ENCODE data around the gene POMT2. TPM values are rescaled to one million over a fixed set of nuclear protein-coding genes. Genes with fewer than 3 reads are reported as not detected.

Gene POMT2
- total RNA-seq, 1 donor from 2014 or later: 14.6 TPM

DNA sequence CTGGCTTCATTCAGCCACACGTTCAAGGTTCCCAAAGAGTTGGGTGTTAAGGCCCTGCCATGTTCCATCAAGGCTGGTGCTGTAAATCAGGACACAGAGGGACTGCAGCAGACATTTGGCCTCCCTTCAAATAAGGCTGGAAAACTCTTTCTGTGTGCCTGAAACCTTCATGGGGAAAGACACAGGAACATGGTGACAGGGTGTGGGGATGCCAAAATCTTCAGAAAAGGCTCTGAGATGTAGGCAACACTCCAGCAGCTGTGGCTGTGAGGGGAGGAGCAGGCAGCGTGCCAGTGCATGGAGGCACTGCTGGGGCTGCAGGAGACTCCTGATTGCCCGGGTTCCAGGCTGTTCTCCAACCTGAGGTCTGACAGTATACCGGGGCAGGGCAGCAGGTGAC is 15.0 kb downstream of the POMT2 start:
- Histone ChIP-seq H3K9me3 (ENCODE audit: control insufficient read depth in 3 of 3, low read length in 3 of 3) (no peaks in the 10 kb centered on the region), H3K4me1 (ENCODE audit: control insufficient read depth in 3 of 3, insufficient read depth in 3 of 3, low read length in 3 of 3) (peaks cover 29 to 59% (median 37%) of the 10 kb centered on the region in 3 donors), H3K36me3 (ENCODE audit: control insufficient read depth in 3 of 3, insufficient read depth in 3 of 3, low read length in 3 of 3) (peaks cover 0 to 2% (median 0%) of the 10 kb centered on the region in 3 donors), H3K9ac (ENCODE audit: low read depth in 1 of 3, low read length in 3 of 3) (no peak overlapping the region), H3K4me3 (ENCODE audit: low read length in 3 of 3) (no peak overlapping the region), H3K27ac (ENCODE audit: low read depth, low read length) (peak overlapping the region; percentile 46), H3K27me3 (ENCODE audit: control insufficient read depth in 3 of 3, insufficient read depth in 3 of 3, low read length in 3 of 3) (no peaks in the 10 kb centered on the region)

DNA sequence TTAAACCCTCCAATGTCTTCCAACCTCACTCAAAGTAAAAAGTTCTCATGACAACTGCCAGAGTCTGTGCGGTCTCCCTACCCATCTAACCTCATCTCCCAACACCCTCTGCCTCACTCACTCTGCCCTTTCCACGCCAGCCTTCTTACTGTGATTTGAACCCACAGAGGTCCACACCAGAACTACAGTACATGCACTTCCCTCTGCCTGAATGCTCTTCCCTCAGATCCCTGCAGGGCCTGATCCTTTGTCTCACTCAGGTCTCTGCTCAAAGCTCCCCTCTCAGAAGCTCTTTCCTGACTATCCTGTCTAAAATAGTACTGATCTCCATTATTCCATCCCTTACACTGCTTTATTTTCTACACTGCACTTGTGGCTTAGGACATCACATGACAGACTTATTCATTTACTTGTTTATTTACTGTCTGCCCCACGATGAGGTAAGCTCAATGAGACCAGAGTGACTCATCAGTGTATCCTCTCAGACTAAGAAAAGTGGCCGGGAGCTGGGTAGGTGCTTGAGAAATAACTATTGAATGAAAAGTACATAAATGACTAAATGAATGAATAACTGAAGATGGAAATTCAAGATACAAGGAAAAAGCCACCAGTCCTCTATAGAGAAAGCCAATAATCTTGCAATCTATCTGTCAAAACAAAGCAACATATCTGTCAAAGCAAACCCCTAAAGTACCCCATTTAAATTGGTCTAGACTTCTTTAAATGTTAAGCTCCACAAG is 17.1 kb downstream of the POMT2 start:
- Histone ChIP-seq H3K36me3 (ENCODE audit: control insufficient read depth in 3 of 3, insufficient read depth in 3 of 3, low read length in 3 of 3) (peaks cover 3 to 10% (median 7%) of the 10 kb centered on the region in 3 donors), H3K4me3 (ENCODE audit: low read length in 3 of 3) (no peak overlapping the region), H3K9ac (ENCODE audit: low read depth in 1 of 3, low read length in 3 of 3) (peak overlapping the region in 1 of 3 donors; percentile 5), H3K27ac (ENCODE audit: low read depth, low read length) (peak overlapping the region; percentile 84), H3K9me3 (ENCODE audit: control insufficient read depth in 3 of 3, low read length in 3 of 3) (no peaks in the 10 kb centered on the region), H3K27me3 (ENCODE audit: control insufficient read depth in 3 of 3, insufficient read depth in 3 of 3, low read length in 3 of 3) (no peaks in the 10 kb centered on the region), H3K4me1 (ENCODE audit: control insufficient read depth in 3 of 3, insufficient read depth in 3 of 3, low read length in 3 of 3) (peaks cover 29 to 59% (median 37%) of the 10 kb centered on the region in 3 donors)

DNA sequence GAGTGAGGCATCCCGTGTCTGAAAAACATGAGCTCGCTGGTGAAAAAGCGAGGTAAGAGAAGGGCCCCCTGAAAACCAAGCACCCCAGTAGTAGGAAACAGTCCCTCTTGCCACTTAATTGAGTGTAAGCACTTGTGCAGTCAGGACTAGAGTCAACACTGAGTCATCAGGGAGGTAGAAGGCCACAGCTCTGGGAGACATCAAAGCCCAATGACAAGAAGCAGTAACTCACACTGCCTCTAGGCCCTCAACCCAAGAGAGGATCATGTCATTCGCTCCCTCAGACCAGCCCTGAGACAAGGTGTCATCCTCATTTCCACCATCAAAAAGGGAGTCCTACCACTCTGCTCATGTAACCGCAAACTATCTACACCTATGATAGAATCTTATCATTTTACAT is 17.8 kb downstream of the POMT2 start:
- peak overlapping the region; percentile 84 for H3K27ac ChIP-seq (ENCODE audit: low read depth, low read length)
- peaks cover 29 to 59% (median 37%) of the 10 kb centered on the region in 3 donors for H3K4me1 ChIP-seq (ENCODE audit: control insufficient read depth in 3 of 3, insufficient read depth in 3 of 3, low read length in 3 of 3)
- peaks cover 9 to 17% (median 13%) of the 10 kb centered on the region in 3 donors for H3K36me3 ChIP-seq (ENCODE audit: control insufficient read depth in 3 of 3, insufficient read depth in 3 of 3, low read length in 3 of 3)
- H3K27me3 ChIP-seq (ENCODE audit: control insufficient read depth in 3 of 3, insufficient read depth in 3 of 3, low read length in 3 of 3): no peaks in the 10 kb centered on the region
- H3K9me3 ChIP-seq (ENCODE audit: control insufficient read depth in 3 of 3, low read length in 3 of 3): no peaks in the 10 kb centered on the region
- H3K4me3 ChIP-seq (ENCODE audit: low read length in 3 of 3): no peak overlapping the region
- H3K9ac ChIP-seq (ENCODE audit: low read depth in 1 of 3, low read length in 3 of 3): no peak overlapping the region

DNA sequence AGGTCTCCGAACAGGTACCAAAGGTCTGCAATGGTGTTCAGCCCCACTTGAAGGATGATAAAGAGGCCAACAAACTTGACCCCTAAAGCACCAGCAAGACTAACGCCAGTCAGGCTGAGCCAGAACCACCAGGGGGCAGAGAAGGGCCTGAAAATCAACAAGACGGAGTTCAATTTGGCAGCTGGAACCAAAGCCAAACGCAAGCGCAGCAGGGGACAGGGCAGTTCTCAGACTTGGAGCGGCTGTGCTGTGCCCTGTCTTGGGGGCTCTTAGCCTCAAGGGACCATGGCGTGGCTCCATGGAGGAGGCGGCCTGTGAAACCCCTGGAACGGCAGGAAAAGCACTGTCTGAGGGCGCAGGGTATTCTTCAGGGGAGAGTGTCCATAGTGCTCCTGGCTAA is 19.6 kb downstream of the POMT2 start:
- H3K27me3 ChIP-seq (ENCODE audit: control insufficient read depth in 3 of 3, insufficient read depth in 3 of 3, low read length in 3 of 3): no peaks in the 10 kb centered on the region
- H3K9me3 ChIP-seq (ENCODE audit: control insufficient read depth in 3 of 3, low read length in 3 of 3): no peaks in the 10 kb centered on the region
- no peak overlapping the region for H3K27ac ChIP-seq (ENCODE audit: low read depth, low read length)
- H3K4me1 ChIP-seq (ENCODE audit: control insufficient read depth in 3 of 3, insufficient read depth in 3 of 3, low read length in 3 of 3): peaks cover 14 to 44% (median 29%) of the 10 kb centered on the region in 3 donors
- H3K4me3 ChIP-seq (ENCODE audit: low read length in 3 of 3): peak overlapping the region; percentile 59 to 72 (median 60)
- H3K36me3 ChIP-seq (ENCODE audit: control insufficient read depth in 3 of 3, insufficient read depth in 3 of 3, low read length in 3 of 3): peaks cover 18 to 31% (median 23%) of the 10 kb centered on the region in 3 donors
- peak overlapping the region; percentile 8 to 80 (median 68) for H3K9ac ChIP-seq (ENCODE audit: low read depth in 1 of 3, low read length in 3 of 3)

DNA sequence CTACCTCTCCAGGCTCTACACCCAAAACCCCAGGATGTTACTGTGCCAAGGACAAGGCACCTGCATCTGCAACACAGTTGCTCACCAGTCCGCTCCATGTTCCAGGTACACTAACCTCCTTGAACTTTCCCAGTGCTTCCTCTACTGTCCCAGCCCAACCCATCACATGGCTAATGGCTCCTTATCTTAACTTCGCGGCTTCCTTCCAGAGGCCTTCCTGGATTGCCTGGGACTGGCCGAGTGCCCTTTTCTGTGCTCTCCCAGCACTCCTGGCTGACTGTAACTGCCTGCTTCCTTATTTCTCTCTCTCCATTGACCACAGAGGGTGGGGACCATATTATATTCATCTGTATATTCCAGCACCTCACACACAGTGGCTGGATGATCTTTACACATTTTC is 20.9 kb downstream of the POMT2 start:
- peaks cover 25 to 37% (median 32%) of the 10 kb centered on the region in 3 donors for H3K36me3 ChIP-seq (ENCODE audit: control insufficient read depth in 3 of 3, insufficient read depth in 3 of 3, low read length in 3 of 3)
- no peak overlapping the region for H3K27ac ChIP-seq (ENCODE audit: low read depth, low read length)
- no peak overlapping the region for H3K9ac ChIP-seq (ENCODE audit: low read depth in 1 of 3, low read length in 3 of 3)

DNA sequence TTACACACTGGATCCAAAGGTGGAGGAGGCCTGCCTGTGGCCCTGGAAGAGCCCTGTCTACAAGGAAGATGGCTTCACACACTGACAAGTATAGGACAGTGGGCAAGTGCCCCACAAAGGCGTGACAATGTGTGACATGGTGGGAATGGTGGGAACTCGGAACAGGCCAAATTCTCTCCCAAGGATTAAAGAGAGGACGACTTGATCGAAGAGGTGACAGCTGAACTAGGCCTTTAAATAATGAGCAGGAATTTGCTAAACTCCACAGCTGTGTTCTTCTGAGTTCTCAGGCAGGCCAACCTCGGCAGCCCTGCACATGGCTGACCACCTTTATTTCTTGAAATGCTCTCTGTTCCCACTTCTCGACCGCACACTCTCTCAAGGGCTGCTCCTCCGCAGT is 23.8 kb downstream of the POMT2 start:
- Histone ChIP-seq H3K4me3 (ENCODE audit: low read length in 3 of 3) (no peak overlapping the region), H3K36me3 (ENCODE audit: control insufficient read depth in 3 of 3, insufficient read depth in 3 of 3, low read length in 3 of 3) (peaks cover 32 to 43% (median 35%) of the 10 kb centered on the region in 3 donors), H3K9ac (ENCODE audit: low read depth in 1 of 3, low read length in 3 of 3) (no peak overlapping the region), H3K4me1 (ENCODE audit: control insufficient read depth in 3 of 3, insufficient read depth in 3 of 3, low read length in 3 of 3) (peaks cover 6 to 12% (median 9%) of the 10 kb centered on the region in 3 donors), H3K9me3 (ENCODE audit: control insufficient read depth in 3 of 3, low read length in 3 of 3) (no peaks in the 10 kb centered on the region), H3K27me3 (ENCODE audit: control insufficient read depth in 3 of 3, insufficient read depth in 3 of 3, low read length in 3 of 3) (no peaks in the 10 kb centered on the region), H3K27ac (ENCODE audit: low read depth, low read length) (no peak overlapping the region)

More for the DNA sequence above, 20.9 kb downstream of the POMT2 start:
- H3K4me1 ChIP-seq (ENCODE audit: control insufficient read depth in 3 of 3, insufficient read depth in 3 of 3, low read length in 3 of 3): peaks cover 12 to 33% (median 22%) of the 10 kb centered on the region in 3 donors
- no peak overlapping the region for H3K4me3 ChIP-seq (ENCODE audit: low read length in 3 of 3)
- no peaks in the 10 kb centered on the region for H3K27me3 ChIP-seq (ENCODE audit: control insufficient read depth in 3 of 3, insufficient read depth in 3 of 3, low read length in 3 of 3)
- H3K9me3 ChIP-seq (ENCODE audit: control insufficient read depth in 3 of 3, low read length in 3 of 3): no peaks in the 10 kb centered on the region

DNA sequence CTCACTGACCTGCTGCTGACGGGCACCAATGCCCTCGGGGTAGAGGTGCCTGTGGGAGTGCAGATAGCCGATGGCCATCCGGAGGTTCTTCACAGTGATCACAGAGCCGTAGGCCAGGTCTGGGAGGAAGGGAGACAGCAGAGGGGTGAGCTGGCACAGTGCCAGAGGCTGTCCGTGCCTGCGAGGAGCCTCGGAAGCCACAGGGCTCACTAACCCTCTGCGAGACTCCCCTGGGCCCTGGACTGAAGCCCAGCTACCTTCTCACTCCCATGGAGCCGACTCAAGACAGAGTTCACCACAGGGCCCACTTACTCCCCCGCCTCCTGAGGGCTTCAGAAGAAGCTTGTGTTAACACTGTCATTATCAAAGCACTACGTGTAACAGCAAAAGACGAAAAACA is 24.5 kb downstream of the POMT2 start:
- Histone ChIP-seq H3K9ac (ENCODE audit: low read depth in 1 of 3, low read length in 3 of 3) (no peak overlapping the region), H3K36me3 (ENCODE audit: control insufficient read depth in 3 of 3, insufficient read depth in 3 of 3, low read length in 3 of 3) (peaks cover 32 to 45% (median 35%) of the 10 kb centered on the region in 3 donors), H3K4me3 (ENCODE audit: low read length in 3 of 3) (no peak overlapping the region), H3K27ac (ENCODE audit: low read depth, low read length) (no peak overlapping the region), H3K4me1 (ENCODE audit: control insufficient read depth in 3 of 3, insufficient read depth in 3 of 3, low read length in 3 of 3) (peaks cover under 1 to 5% (median 3%) of the 10 kb centered on the region in 3 donors), H3K9me3 (ENCODE audit: control insufficient read depth in 3 of 3, low read length in 3 of 3) (no peaks in the 10 kb centered on the region), H3K27me3 (ENCODE audit: control insufficient read depth in 3 of 3, insufficient read depth in 3 of 3, low read length in 3 of 3) (no peaks in the 10 kb centered on the region)

DNA sequence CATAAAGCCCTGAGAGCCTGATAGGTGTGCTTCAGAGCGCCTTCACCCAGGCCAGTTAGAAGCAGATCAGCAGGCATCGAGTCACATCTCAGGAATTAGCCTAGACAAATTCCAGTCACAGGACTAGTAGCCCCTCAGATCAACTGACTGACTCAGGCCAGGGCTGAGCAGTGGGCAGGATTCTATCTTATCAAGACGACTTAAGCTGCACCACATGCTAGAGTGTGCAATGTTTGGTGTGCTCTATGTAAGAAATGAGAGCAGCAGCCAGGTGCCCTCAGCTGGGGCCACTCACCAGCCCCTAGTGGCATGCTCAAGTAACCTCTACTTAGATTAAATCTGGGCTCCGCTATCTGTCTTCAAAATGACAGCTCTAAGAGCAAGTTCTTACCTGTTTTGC is 30.0 kb downstream of the POMT2 start:
- Histone ChIP-seq H3K9me3 (ENCODE audit: control insufficient read depth in 3 of 3, low read length in 3 of 3) (no peaks in the 10 kb centered on the region), H3K4me3 (ENCODE audit: low read length in 3 of 3) (no peak overlapping the region), H3K36me3 (ENCODE audit: control insufficient read depth in 3 of 3, insufficient read depth in 3 of 3, low read length in 3 of 3) (peaks cover 22 to 48% (median 46%) of the 10 kb centered on the region in 3 donors)

DNA sequence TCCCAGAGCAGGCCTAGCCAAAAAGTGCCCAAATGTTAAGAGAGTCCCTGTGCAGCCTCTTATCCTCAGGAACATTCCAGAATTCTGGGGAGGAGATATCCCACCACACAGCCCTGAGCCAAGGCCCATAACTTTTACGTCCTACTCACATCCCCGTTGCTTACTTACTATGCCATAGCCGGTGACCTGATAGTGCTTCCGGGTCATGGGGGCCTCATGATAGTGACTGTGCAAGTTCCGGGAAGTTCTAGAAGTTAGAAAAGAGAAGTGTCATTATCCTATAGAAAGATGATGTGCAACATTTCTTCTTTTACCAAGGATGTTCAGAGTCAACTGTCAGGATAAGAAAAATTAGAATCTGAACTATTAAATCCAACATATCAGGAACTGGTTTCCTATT is 34.1 kb downstream of the POMT2 start:
- Histone ChIP-seq H3K9ac (ENCODE audit: low read depth in 1 of 3, low read length in 3 of 3) (no peak overlapping the region), H3K9me3 (ENCODE audit: control insufficient read depth in 3 of 3, low read length in 3 of 3) (no peaks in the 10 kb centered on the region), H3K36me3 (ENCODE audit: control insufficient read depth in 3 of 3, insufficient read depth in 3 of 3, low read length in 3 of 3) (peaks cover 36 to 73% (median 69%) of the 10 kb centered on the region in 3 donors), H3K4me3 (ENCODE audit: low read length in 3 of 3) (no peak overlapping the region), H3K4me1 (ENCODE audit: control insufficient read depth in 3 of 3, insufficient read depth in 3 of 3, low read length in 3 of 3) (no peaks in the 10 kb centered on the region), H3K27me3 (ENCODE audit: control insufficient read depth in 3 of 3, insufficient read depth in 3 of 3, low read length in 3 of 3) (no peaks in the 10 kb centered on the region), H3K27ac (ENCODE audit: low read depth, low read length) (no peak overlapping the region)

More for the DNA sequence above, 30.0 kb downstream of the POMT2 start:
- no peaks in the 10 kb centered on the region for H3K27me3 ChIP-seq (ENCODE audit: control insufficient read depth in 3 of 3, insufficient read depth in 3 of 3, low read length in 3 of 3)
- no peaks in the 10 kb centered on the region for H3K4me1 ChIP-seq (ENCODE audit: control insufficient read depth in 3 of 3, insufficient read depth in 3 of 3, low read length in 3 of 3)
- no peak overlapping the region for H3K9ac ChIP-seq (ENCODE audit: low read depth in 1 of 3, low read length in 3 of 3)
- H3K27ac ChIP-seq (ENCODE audit: low read depth, low read length): no peak overlapping the region

DNA sequence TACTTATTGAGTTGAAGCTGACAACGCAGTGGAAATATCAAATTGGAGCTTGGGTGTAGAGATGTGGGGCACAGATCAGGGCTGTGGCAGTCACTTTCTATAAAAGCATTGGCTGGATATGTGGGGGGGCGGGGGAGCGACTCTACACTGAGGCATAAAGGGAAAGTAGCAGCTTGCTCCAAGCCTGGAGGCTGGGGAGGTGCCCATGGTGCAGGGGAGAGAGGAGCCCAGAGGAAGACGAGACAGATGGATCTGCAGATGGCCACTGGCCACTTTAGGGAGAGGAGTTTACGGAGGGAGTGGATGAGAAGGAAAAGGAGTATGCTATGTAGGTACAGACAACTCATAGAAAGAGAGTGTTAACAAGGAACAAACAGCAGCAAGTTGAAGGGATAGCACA is 36.2 kb downstream of the POMT2 start:
- H3K4me3 ChIP-seq (ENCODE audit: low read length in 3 of 3): no peak overlapping the region
- no peak overlapping the region for H3K27ac ChIP-seq (ENCODE audit: low read depth, low read length)
- H3K9me3 ChIP-seq (ENCODE audit: control insufficient read depth in 3 of 3, low read length in 3 of 3): no peaks in the 10 kb centered on the region
- no peak overlapping the region for H3K9ac ChIP-seq (ENCODE audit: low read depth in 1 of 3, low read length in 3 of 3)
- no peaks in the 10 kb centered on the region for H3K27me3 ChIP-seq (ENCODE audit: control insufficient read depth in 3 of 3, insufficient read depth in 3 of 3, low read length in 3 of 3)
- H3K4me1 ChIP-seq (ENCODE audit: control insufficient read depth in 3 of 3, insufficient read depth in 3 of 3, low read length in 3 of 3): no peaks in the 10 kb centered on the region
- H3K36me3 ChIP-seq (ENCODE audit: control insufficient read depth in 3 of 3, insufficient read depth in 3 of 3, low read length in 3 of 3): peaks cover 40 to 74% (median 72%) of the 10 kb centered on the region in 3 donors
